ENCODE measurements around the gene SLC38A4. TPM values are rescaled to one million over a fixed set of nuclear protein-coding genes. Genes with fewer than 3 reads are reported as not detected.

Gene SLC38A4
- polyA plus RNA-seq, 3 donors, result not detected

DNA sequence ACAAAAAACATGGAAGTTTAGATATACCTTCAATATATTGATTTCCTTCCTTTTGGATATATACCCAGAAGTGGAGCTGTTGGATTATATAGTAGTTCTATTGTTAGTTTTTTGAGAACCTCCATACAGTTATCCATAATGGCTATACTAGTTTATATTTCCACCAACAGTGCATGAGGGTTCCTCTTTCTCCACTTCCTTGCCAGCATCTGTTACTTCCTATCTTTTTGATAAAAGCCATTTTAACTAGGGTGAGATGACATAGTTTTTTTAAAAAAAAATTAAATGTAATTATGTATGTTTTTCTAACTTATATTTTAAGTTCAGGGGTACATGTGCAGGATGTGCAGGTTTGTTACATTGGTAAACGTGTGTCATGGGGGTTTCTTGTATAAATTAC lies 10.0 kb upstream of the SLC38A4 start:
- H3K27ac Mint-ChIP-seq, result no peak overlapping the region
- WGBS (ENCODE audit: insufficient coverage), result no CpG with 5 or more reads among the region's 1 CpG

DNA sequence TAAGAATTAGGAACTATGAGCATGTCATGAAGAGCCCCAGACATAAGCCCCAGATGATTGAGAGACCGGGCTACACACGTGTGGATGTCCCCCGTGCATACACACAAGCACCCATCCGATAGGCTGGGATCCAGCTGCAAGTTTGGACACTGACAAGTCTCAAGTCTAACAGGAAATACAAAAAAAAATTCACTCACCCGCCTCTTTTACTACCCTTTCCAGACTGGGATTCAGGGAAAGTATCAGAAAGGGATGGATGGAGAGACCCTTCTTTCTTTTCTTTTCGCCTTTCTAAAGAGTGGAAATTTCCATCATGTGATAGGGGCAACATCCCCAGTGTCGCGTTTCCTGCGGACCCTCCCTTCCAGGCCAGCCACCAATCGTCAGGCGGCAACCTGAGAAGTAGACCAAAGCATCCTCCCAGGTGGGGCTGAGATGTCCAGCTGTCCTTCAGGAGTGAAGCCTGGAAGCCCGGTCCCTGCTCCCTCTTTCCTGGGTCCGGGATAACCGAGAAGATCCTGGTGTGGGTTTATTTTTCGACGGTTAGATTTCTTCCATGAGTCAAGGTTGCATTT lies 6.4 kb upstream of the SLC38A4 start:
- H3K79me2 ChIP-seq (ENCODE audit: insufficient read depth, low read length), result no peaks in the 10 kb centered on the region
- no peaks in the 10 kb centered on the region for H3K4me1 ChIP-seq (ENCODE audit: control insufficient read depth in 1 of 2, insufficient read depth in 2 of 2, low read length in 2 of 2)
- peaks cover 0 to 17% of the 10 kb centered on the region in 2 donors for H3K9me3 ChIP-seq (replicated peaks in 1 of 2; ENCODE audit: control insufficient read depth in 1 of 2, insufficient read depth in 1 of 2, low read length in 2 of 2)
- H3K27ac ChIP-seq (ENCODE audit: low read depth in 1 of 2, low read length in 2 of 2), result no peak overlapping the region
- no peak overlapping the region for H2AFZ ChIP-seq (ENCODE audit: insufficient read depth, low read depth, low read length, poor library complexity, severe bottlenecking)
- H3K4me3 ChIP-seq (replicated peaks in 1 of 3; ENCODE audit: low read depth in 2 of 3, low read length in 3 of 3), result no peak overlapping the region
- Mint-ChIP-seq H3K4me3 (peak overlapping the region in 1 of 2 donors; percentile 82), H3K27me3 (ENCODE audit: low read depth in 3 of 3) (peaks cover 47 to 63% (median 59%) of the 10 kb centered on the region in 3 donors), H3K4me1 (peaks cover 14% of the 10 kb centered on the region), H3K36me3 (peaks cover 1 to 4% of the 10 kb centered on the region in 2 donors), H3K9me3 (peaks cover 3 to 23% (median 10%) of the 10 kb centered on the region in 7 donors), H3K27ac (no peak overlapping the region)
- H3K4me2 ChIP-seq (replicated peaks; ENCODE audit: extremely low read depth, low read length, poor library complexity, severe bottlenecking), result no peak overlapping the region
- no peak for DNase-seq
- no peaks in the 10 kb centered on the region for H3K36me3 ChIP-seq (replicated peaks in 1 of 2; ENCODE audit: control insufficient read depth in 1 of 2, insufficient read depth in 2 of 2, low read length in 2 of 2)
- intact Hi-C loops (cut with micrococcal nuclease), result no loop called here
- TF ChIP-seq, protein P1, sequence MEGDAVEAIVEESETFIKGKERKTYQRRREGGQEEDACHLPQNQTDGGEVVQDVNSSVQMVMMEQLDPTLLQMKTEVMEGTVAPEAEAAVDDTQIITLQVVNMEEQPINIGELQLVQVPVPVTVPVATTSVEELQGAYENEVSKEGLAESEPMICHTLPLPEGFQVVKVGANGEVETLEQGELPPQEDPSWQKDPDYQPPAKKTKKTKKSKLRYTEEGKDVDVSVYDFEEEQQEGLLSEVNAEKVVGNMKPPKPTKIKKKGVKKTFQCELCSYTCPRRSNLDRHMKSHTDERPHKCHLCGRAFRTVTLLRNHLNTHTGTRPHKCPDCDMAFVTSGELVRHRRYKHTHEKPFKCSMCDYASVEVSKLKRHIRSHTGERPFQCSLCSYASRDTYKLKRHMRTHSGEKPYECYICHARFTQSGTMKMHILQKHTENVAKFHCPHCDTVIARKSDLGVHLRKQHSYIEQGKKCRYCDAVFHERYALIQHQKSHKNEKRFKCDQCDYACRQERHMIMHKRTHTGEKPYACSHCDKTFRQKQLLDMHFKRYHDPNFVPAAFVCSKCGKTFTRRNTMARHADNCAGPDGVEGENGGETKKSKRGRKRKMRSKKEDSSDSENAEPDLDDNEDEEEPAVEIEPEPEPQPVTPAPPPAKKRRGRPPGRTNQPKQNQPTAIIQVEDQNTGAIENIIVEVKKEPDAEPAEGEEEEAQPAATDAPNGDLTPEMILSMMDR (IDR thresholded peaks at IDR 0.05), result no peak
- no peak overlapping the region for H3K9ac ChIP-seq (ENCODE audit: insufficient read depth, low read length, poor library complexity, severe bottlenecking)
- WGBS (ENCODE audit: insufficient coverage), result 52% methylated on average over 6 of the region's 16 CpGs
- H4K20me1 ChIP-seq (ENCODE audit: insufficient read depth, low read length), result no peaks in the 10 kb centered on the region
- H3K27me3 ChIP-seq (ENCODE audit: control insufficient read depth in 2 of 2, insufficient read depth in 2 of 2, low read length in 2 of 2), result peaks cover 50 to 59% of the 10 kb centered on the region in 2 donors

More for the DNA sequence above, 10.0 kb upstream of the SLC38A4 start:
- Histone ChIP-seq H3K4me2 (replicated peaks; ENCODE audit: extremely low read depth, low read length, poor library complexity, severe bottlenecking) (no peak overlapping the region), H3K27me3 (ENCODE audit: control insufficient read depth in 2 of 2, insufficient read depth in 2 of 2, low read length in 2 of 2) (peaks cover 23 to 28% of the 10 kb centered on the region in 2 donors), H3K79me2 (ENCODE audit: insufficient read depth, low read length) (no peaks in the 10 kb centered on the region), H3K4me3 (replicated peaks in 1 of 3; ENCODE audit: low read depth in 2 of 3, low read length in 3 of 3) (no peak overlapping the region), H3K36me3 (replicated peaks in 1 of 2; ENCODE audit: control insufficient read depth in 1 of 2, insufficient read depth in 2 of 2, low read length in 2 of 2) (no peaks in the 10 kb centered on the region), H3K27ac (ENCODE audit: low read depth in 1 of 2, low read length in 2 of 2) (no peak overlapping the region), H2AFZ (ENCODE audit: insufficient read depth, low read depth, low read length, poor library complexity, severe bottlenecking) (no peak overlapping the region), H3K9ac (ENCODE audit: insufficient read depth, low read length, poor library complexity, severe bottlenecking) (no peak overlapping the region), H3K9me3 (replicated peaks in 1 of 2; ENCODE audit: control insufficient read depth in 1 of 2, insufficient read depth in 1 of 2, low read length in 2 of 2) (peaks cover 0 to 12% of the 10 kb centered on the region in 2 donors), H3K4me1 (ENCODE audit: control insufficient read depth in 1 of 2, insufficient read depth in 2 of 2, low read length in 2 of 2) (no peaks in the 10 kb centered on the region), H4K20me1 (ENCODE audit: insufficient read depth, low read length) (no peaks in the 10 kb centered on the region)
- TF ChIP-seq, protein P1 (IDR thresholded peaks at IDR 0.05), result no peak
- Mint-ChIP-seq H3K9me3 (peaks cover 3 to 23% (median 10%) of the 10 kb centered on the region in 7 donors), H3K27me3 (ENCODE audit: low read depth in 3 of 3) (peaks cover 24 to 28% (median 28%) of the 10 kb centered on the region in 3 donors), H3K4me1 (peaks cover 12% of the 10 kb centered on the region), H3K4me3 (no peak overlapping the region), H3K36me3 (peaks cover 1 to 2% of the 10 kb centered on the region in 2 donors)
- intact Hi-C loops (cut with micrococcal nuclease), result no loop called here
- DNase-seq, result no peak

Measured in CD14-positive monocyte (primary cell).